HG02973 (cell line): Measurements from ENCODE around the gene ADAMTSL5.
"Not testable (repeated sequence)": the region's sequence is repeated elsewhere in the genome, so short reads cannot be mapped to it uniquely, and the experiment has no call there.

Experiments used
- ATAC-seq: cut with Tn5 transposase; IDR thresholded peaks from one replicate; pipeline ENCODE4 v1.9.1; 2021; ENCODE audit warnings: moderate library complexity; ENCODE audit not compliant: unreplicated experiment

Gene ADAMTSL5

GRCh38 chr19:1531587-1531986 lies 18.8 kb upstream of the ADAMTSL5 start:
- no peak for ATAC-seq

- ATAC-seq, result not testable (repeated sequence)
These were observed 18.0 kb upstream of the ADAMTSL5 start for GRCh38 chr19:1530856-1531255.

DNA sequence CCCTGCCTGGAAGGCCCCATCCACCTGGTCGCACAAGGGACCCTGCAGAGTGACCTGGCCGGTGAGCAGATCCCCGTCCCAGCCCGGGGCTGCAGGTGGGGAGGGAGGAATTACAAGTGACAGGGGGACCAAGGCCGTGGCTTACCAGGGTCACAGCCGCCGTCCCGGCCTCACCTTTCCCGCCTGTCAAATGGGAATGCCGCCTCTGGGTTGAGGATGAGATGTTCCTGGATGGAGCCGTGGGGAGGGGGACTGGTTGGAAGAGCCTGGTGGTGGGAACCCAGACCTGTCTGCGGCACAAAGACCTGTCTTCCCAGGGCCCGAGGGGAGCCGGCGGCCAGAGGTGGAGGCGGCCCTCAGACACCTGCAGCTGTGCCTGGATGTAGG lies 16.6 kb upstream of the ADAMTSL5 start:
- ATAC-seq, result no peak

DNA sequence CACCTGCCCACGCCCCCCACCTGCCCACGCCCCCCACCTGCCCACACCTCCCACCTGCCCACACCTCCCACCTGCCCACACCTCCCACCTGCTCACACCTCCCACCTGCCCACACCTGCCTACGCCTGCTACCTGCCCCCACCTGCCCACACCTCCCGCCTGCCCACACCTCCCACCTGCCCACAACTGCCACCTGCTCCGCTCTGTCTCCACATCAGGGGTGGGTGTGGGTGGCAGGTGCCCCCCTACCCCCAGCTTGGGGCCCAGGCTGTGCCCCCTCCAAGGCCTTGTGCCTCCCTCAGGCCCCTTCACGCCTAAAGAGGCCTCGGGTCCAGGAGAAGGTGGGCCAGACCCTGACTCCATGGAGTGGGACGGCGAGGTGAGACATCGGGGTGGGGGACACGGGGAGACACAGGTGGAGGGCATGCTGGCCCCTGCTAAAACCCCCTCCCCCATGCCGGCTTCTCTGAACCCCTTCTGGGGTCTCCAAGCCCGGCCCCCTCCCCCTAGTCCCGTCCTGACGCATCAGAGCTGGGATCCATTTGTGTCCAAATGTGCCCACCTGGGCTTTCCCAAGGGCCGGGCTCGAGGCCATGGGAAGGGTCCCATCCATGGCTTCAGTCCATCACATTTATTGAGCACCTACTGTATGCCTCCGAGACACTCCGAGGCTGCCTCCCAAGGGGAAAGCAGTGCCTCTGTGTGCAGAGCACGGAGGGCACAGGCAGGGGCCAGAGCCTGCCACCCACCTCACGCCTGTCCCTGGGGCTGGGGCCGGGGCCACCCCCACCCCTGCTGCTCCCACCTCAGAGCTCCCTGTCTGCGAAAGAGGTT lies 16.0 kb upstream of the ADAMTSL5 start:
- ATAC-seq, result no peak

DNA sequence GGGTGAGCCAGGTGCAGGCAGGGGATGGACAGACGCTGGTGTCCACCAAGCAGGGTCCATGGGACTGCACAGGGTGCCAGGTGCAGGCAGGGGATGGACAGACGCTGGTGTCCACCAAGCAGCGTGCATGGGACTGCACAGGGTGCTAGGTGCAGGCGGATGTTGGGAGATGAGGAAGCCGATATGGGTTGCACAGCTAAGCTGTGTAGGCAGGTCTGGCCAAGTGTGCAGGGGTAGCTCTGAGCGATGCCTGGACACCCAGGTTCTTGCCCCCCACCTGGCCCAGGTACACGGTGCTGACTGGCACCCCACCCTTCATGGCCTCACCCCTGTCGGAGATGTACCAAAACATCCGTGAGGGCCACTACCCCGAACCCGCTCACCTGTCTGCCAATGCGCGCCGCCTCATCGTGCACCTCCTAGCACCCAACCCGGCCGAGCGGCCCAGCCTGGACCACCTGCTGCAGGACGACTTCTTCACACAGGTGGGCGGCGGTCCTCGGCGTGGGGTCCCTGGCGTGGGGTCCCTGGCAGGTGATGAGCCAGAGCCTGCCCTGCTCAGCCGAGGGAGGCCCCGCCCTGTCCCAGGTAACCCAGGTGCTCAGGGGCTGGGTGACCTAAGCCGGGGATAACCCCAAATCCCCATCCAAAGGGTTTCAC lies 15.0 kb upstream of the ADAMTSL5 start:
- no peak for ATAC-seq

- no peak for ATAC-seq
These were observed 14.3 kb upstream of the ADAMTSL5 start for GRCh38 chr19:1526979-1527649.

DNA sequence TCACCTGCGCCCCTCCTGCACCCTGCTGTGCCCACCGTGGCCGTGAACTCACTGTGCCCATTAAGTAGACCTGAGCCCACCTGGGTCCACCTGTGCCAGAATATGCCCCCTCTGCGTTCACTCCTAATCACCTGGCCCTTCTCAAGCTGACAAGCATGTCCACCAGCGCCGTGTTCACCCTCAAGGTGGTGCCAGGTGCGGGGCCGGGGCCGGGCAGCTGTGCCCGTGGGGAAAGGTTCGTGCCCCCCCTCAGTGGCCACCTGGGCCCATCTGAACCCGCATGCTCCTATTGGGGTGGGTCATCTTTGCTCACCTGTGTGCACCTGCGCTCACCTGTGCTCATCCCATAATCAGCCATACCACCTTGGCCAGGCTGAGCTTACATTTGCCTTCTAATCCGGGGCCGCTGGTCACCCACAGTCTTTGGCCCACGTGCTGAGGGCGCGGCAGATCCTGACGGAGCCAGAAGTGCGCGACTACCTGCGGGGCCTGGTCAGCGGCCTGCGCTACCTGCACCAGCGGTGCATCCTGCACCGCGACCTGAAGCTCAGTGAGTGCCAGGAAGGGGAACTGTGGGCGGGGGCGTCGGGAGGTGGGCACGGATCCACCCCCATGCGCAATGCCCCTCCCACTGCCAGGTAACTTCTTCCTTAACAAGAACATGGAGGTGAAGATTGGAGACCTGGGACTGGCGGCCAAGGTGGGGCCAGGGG lies 13.4 kb upstream of the ADAMTSL5 start:
- no peak for ATAC-seq

GRCh38 chr19:1525343-1525742 lies 12.5 kb upstream of the ADAMTSL5 start:
- ATAC-seq, result no peak

GRCh38 chr19:1524972-1525325 lies 12.1 kb upstream of the ADAMTSL5 start:
- no peak for ATAC-seq

DNA sequence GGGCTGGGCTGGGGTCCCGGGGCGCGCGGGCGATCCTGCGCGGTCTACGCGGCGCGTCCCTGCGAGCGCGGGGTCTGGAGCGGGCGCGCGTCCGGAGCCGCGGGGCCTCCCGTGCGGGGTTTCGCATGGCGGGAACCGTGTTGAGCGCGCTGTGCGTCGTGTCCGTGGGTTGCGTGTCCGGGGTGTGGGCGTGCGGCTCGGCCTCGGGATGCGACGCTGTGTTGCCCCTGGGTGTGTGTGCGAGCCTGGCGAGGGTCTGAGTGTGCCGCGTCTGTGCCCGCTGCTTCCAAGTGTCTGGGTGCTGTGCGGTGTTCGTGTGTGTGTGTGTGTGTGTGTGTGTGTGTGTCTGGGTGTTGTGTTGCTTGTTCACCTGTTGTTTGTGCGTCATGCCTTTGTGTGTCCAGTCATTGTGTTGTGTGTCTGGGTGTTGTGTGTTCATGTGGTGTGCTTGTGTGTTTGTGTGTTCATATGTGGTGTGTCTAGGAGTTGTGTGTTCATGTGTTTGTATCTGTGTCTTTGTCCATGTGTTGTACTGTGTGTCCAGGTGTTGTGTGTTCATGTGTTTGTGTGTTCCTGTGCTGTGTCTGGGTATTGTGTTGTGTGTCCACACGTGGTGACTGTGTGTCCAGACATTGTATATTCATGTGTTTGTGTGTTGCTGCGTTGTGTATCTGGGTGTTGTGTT lies 11.6 kb upstream of the ADAMTSL5 start:
- ATAC-seq, result no peak

GRCh38 chr19:1523412-1524286 lies 10.8 kb upstream of the ADAMTSL5 start, which contains the start of gene PLK5:
Gene PLK5 (plus strand): TSS chr19:1524077. CDS start chr19:1526997, 2,920 bp downstream.
- no peak for ATAC-seq

DNA sequence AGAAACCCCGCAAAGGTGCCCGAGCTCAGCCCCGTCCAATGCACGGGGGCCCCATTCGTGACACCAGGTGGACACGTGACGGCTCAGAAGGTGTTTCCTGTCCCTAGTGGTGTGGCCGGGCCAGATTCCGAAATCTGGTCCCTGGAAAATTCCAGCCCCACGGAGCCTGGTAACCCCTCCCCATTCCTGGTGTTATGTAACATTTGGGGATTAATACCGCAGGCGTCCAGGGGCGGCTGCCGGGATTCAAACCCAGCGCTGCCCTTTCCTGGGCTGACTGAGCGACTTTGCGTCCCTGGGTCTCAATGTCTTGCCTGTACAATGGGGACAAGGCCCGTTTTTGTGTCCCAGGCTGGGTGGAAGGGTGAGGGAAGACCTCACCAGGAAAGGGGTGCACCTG lies 10.0 kb upstream of the ADAMTSL5 start:
- ATAC-seq, result no peak

GRCh38 chr19:1522061-1522460 lies 9.2 kb upstream of the ADAMTSL5 start:
- ATAC-seq, result no peak

- ATAC-seq, result no peak
These were observed 8.8 kb upstream of the ADAMTSL5 start for GRCh38 chr19:1521636-1522035.

GRCh38 chr19:1520203-1520780 lies 7.5 kb upstream of the ADAMTSL5 start:
- no peak for ATAC-seq

GRCh38 chr19:1519802-1520201 lies 7.0 kb upstream of the ADAMTSL5 start:
- ATAC-seq, result not testable (repeated sequence)

DNA sequence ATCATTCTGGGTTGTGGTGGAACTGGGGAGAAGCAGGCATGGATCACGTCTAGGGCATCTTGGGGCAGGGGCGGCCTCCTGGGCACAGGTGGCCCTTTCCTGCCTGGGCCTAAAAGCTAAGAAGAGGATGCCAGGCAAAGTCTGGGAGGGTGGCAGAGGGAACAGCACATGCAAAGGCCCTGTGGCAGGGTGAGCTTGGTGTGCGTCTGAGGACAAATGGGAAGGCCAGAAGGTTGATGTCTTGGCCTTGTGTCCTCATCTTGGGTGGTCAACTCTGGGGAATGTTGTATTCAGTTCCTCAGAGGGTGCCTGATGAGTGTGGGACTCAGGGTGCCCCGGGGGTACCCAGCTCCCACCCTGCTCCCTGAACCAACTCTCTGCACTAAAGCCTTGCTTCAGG lies 5.7 kb upstream of the ADAMTSL5 start:
- no peak for ATAC-seq

DNA sequence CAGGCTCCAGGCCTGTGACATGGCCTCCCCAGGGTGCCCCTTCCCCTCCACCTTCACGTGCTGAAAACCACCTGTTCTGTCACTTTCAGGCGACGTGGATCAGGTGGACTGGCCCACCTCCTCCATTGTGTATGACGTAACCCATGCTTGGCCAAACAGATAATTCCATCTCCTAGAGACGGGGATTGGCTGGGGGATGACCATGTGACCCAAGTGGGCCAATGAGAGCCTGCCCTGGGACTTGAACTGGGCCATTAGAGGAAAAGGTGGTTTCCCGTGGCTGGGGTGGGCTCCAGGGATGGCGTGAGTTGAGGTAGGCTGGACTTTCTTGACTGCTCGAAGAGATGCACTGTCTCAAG lies 3.6 kb upstream of the ADAMTSL5 start:
- ATAC-seq, result no peak

- no peak for ATAC-seq
These were observed 2.3 kb upstream of the ADAMTSL5 start for GRCh38 chr19:1514986-1515721.
